HG03066 (cell line): ENCODE measurements around the gene CDKL4.
"Not testable (repeated sequence)": the region's sequence is repeated elsewhere in the genome, so short reads cannot be mapped to it uniquely, and the experiment has no call there.

Experiments used
- ATAC-seq: cut with Tn5 transposase; IDR thresholded peaks from one replicate; pipeline ENCODE4 v1.9.1; 2021; ENCODE audit warnings: low read depth; ENCODE audit not compliant: unreplicated experiment

The CDKL4 gene

GRCh38 chr2:39181297-39181696 lies 62.5 kb downstream of the CDKL4 start:
- no peak for ATAC-seq

- no peak for ATAC-seq
These were observed 63.5 kb downstream of the CDKL4 start for GRCh38 chr2:39179974-39180960.

- ATAC-seq = no peak
These were observed 65.0 kb downstream of the CDKL4 start for GRCh38 chr2:39178756-39179155.

GRCh38 chr2:39176997-39177396 lies 66.8 kb downstream of the CDKL4 start:
- ATAC-seq = no peak

GRCh38 chr2:39175026-39175812 lies 68.6 kb downstream of the CDKL4 start:
- ATAC-seq = no peak

- ATAC-seq = no peak
These were observed 69.7 kb downstream of the CDKL4 start for GRCh38 chr2:39174022-39174421.

- ATAC-seq = not testable (repeated sequence)
These were observed 71.6 kb downstream of the CDKL4 start for GRCh38 chr2:39172047-39172706.

- ATAC-seq = no peak
These were observed 72.1 kb downstream of the CDKL4 start for GRCh38 chr2:39171621-39172020.

- ATAC-seq = no peak
These were observed 79.7 kb downstream of the CDKL4 start for GRCh38 chr2:39164089-39164488.

GRCh38 chr2:39160982-39161381 lies 82.8 kb downstream of the CDKL4 start:
- ATAC-seq = no peak

- ATAC-seq = no peak
These were observed 84.5 kb downstream of the CDKL4 start for GRCh38 chr2:39159283-39159682.

GRCh38 chr2:39158351-39158750 lies 85.4 kb downstream of the CDKL4 start:
- no peak for ATAC-seq

GRCh38 chr2:39156846-39157245 lies 86.9 kb downstream of the CDKL4 start:
- ATAC-seq = no peak

GRCh38 chr2:39156107-39156506 lies 87.7 kb downstream of the CDKL4 start:
- ATAC-seq = no peak

GRCh38 chr2:39155573-39155972 lies 88.2 kb downstream of the CDKL4 start:
- not testable (repeated sequence) for ATAC-seq

- no peak for ATAC-seq
These were observed 88.8 kb downstream of the CDKL4 start for GRCh38 chr2:39154944-39155343.

- no peak for ATAC-seq
These were observed 90.5 kb downstream of the CDKL4 start for GRCh38 chr2:39153312-39153711.

- ATAC-seq = no peak
These were observed 91.3 kb downstream of the CDKL4 start for GRCh38 chr2:39152504-39152903.

- ATAC-seq = no peak
These were observed 92.8 kb downstream of the CDKL4 start for GRCh38 chr2:39150890-39151497.

GRCh38 chr2:39150102-39150562 lies 93.6 kb downstream of the CDKL4 start:
- no peak for ATAC-seq
